OCI-LY1 (cell line): ENCODE measurements around the gene FAM216A.

ENCODE experiments used
- CTCF ChIP-seq: fragments of 200-600 bp; sonication (generic), shearing (Covaris generic); IDR thresholded peaks from 2 replicates; pipeline ENCODE4 v1.5.1; 2017; ENCODE audit warnings: mild to moderate bottlenecking, antibody characterized with exemption, low read length, moderate library complexity, mixed read lengths
- EZH2 ChIP-seq: fragments of 200-600 bp; sonication (generic), shearing (Covaris generic); IDR thresholded peaks from 2 replicates; pipeline ENCODE4 v1.8.0; 2017; ENCODE audit warnings: borderline replicate concordance, mixed run types, mild to moderate bottlenecking, antibody characterized with exemption, low read length, moderate library complexity, mixed read lengths

GRCh38 chr12:110475426-110475825 lies 6.8 kb downstream of the FAM216A start:
- TF ChIP-seq CTCF (no peak), EZH2 (no peak)
